GM23248 (cell line): ENCODE results near the gene PALM.

Source experiments
- EZH2 ChIP-seq: fragments of 200-600 bp; sonication (generic); IDR thresholded peaks from 2 replicates; pipeline ENCODE4 v1.6.1; 2018; ENCODE audit warnings: antibody characterized with exemption, mild to moderate bottlenecking; ENCODE audit not compliant: insufficient read depth, poor library complexity, severe bottlenecking
- EZH2phosphoT487 ChIP-seq: fragments of 200-600 bp; sonication (generic); IDR thresholded peaks from 2 replicates; pipeline ENCODE4 v1.6.1; 2018; ENCODE audit warnings: antibody characterized with exemption, moderate library complexity, mild to moderate bottlenecking, low read depth; ENCODE audit not compliant: insufficient read depth

- TF ChIP-seq EZH2phosphoT487 (no peak), EZH2 (no peak)
Observed at GRCh38 chr19:660793-661426, 47.8 kb upstream of the PALM start.
